Esophagus squamous epithelium (tissue), 4 donors: ENCODE data around the gene PRKN.

Experiments used
- POLR2A ChIP-seq, 4 donors: fragments of 450-650 bp; IDR thresholded peaks; one replicate each; pipeline ENCODE4 v1.6.1; 2017; ENCODE audit warnings: antibody characterized with exemption in 4 of 4, mild to moderate bottlenecking in 4 of 4, moderate library complexity in 3 of 4
- TF ChIP-seq, protein P1 (sequence below), 6 experiments: fragments of 450-650 bp in 4 of 6; fragments of 200-600 bp in 2 of 6; sonication (generic) in 2 of 6; IDR thresholded peaks; one replicate each; pipeline ENCODE4 v1.5.1; 2016 to 2019; ENCODE audit warnings: antibody characterized with exemption in 6 of 6, mild to moderate bottlenecking in 4 of 6, moderate library complexity in 4 of 6

GRCh38 chr6:161336479-161336878, 1391.1 kb downstream of the PRKN start:
- no peak for TF ChIP-seq POLR2A (IDR thresholded peaks at IDR 0.05)
- TF ChIP-seq, protein P1, sequence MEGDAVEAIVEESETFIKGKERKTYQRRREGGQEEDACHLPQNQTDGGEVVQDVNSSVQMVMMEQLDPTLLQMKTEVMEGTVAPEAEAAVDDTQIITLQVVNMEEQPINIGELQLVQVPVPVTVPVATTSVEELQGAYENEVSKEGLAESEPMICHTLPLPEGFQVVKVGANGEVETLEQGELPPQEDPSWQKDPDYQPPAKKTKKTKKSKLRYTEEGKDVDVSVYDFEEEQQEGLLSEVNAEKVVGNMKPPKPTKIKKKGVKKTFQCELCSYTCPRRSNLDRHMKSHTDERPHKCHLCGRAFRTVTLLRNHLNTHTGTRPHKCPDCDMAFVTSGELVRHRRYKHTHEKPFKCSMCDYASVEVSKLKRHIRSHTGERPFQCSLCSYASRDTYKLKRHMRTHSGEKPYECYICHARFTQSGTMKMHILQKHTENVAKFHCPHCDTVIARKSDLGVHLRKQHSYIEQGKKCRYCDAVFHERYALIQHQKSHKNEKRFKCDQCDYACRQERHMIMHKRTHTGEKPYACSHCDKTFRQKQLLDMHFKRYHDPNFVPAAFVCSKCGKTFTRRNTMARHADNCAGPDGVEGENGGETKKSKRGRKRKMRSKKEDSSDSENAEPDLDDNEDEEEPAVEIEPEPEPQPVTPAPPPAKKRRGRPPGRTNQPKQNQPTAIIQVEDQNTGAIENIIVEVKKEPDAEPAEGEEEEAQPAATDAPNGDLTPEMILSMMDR (IDR thresholded peaks at IDR 0.05): no peak
